ENCODE results near the gene CDH23.

- TF ChIP-seq CTCF (IDR thresholded peaks at IDR 0.05) (no peak), POLR2A (IDR thresholded peaks at IDR 0.05) (no peak)
Measured at GRCh38 chr10:71388171-71388570, 8.5 kb upstream of the CDH23 start.
